Mucosa of descending colon (tissue), 3 donors: ENCODE data around the gene OR52E6. TPM values are rescaled to one million over a fixed set of nuclear protein-coding genes. Genes with fewer than 3 reads are reported as not detected.

Source experiments
- ATAC-seq: fragments of 200-7000 bp; cut with Tn5 transposase; one replicate; pipeline ENCODE4 v1.9.1; 2020; ENCODE audit warnings: mild to moderate bottlenecking, moderate library complexity
- DNase-seq, 3 donors: peaks; one replicate each; pipeline ENCODE4 v3.0.0-alpha.2; 2020
- H3K36me3 ChIP-seq: fragments of 200-600 bp; one replicate; pipeline ENCODE4 v1.8.0; 2021; ENCODE audit warnings: low read depth, mild to moderate bottlenecking
- H3K4me1 ChIP-seq: fragments of 200-600 bp; one replicate; pipeline ENCODE4 v1.8.0; 2021; ENCODE audit warnings: low read depth, mild to moderate bottlenecking
- H3K4me3 ChIP-seq: fragments of 200-600 bp; one replicate; pipeline ENCODE4 v1.8.0; 2021; ENCODE audit warnings: mild to moderate bottlenecking
- H3K9me3 ChIP-seq: fragments of 200-600 bp; one replicate; pipeline ENCODE4 v1.8.0; 2021; ENCODE audit warnings: mild to moderate bottlenecking
- intact Hi-C, 2 donors: fragments of 100-400 bp; cut with DNase I in 1 of 2; cut with micrococcal nuclease in 1 of 2; formaldehyde crosslinking; loops; one replicate each; pipeline versions ENCODE4 v1.11.0 to v1.11.1; 2022; cut with DNase I, micrococcal nuclease
- total RNA-seq, 3 donors: library from RNA; stranded (reverse); fragmentation: NEBNext Ultra II Directional in 2 of 3; extraction: Animal tissue kit (Norgen Biotek cat#: 25700) in 2 of 3; gene quantifications; one replicate each; pipeline versions ENCODE4 v1.2.1 to v1.2.4, GENCODE V29; 2021 to 2023
- TF ChIP-seq, protein P1 (sequence below): fragments of 200-600 bp; IDR thresholded peaks from one replicate; pipeline ENCODE4 v1.8.0; 2022; ENCODE audit warnings: antibody characterized with exemption, mild to moderate bottlenecking
- donor health status: DM: no; HTN: no; CAD: no; lungs with moderate emphysema.
- donor health status: DM: no; HTN: no; CAD: no.
- donor health status: DM: no; HTN: yes; CAD: no.

The OR52E6 gene
- total RNA-seq, 3 donors from 2014 or later: not detected

DNA sequence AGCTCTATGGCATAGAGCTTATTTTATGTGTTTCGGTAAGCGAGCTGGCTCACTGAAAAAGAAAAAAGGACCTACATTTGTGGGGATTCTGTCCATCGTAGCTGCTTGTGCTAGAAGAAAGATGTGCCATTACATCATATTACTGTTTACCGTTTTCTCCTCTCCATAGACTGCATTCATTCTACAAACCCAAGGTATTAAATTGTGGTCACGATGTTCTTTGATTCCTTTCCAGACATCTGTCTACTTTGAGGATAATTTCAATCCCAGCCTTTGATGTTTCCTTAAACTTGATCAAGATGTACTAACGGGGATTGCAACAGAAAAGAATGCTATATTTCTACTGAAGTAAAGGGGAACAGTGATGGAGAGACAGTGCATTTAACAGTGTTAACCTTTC, 45.2 kb downstream of the OR52E6 start:
- H3K9me3 ChIP-seq: no peaks in the 10 kb centered on the region
- H3K4me3 ChIP-seq: no peak overlapping the region
- intact Hi-C loops: no loop called here
- DNase-seq (no peak), ATAC-seq (no peak)
- H3K36me3 ChIP-seq: no peaks in the 10 kb centered on the region
- TF ChIP-seq, protein P1, sequence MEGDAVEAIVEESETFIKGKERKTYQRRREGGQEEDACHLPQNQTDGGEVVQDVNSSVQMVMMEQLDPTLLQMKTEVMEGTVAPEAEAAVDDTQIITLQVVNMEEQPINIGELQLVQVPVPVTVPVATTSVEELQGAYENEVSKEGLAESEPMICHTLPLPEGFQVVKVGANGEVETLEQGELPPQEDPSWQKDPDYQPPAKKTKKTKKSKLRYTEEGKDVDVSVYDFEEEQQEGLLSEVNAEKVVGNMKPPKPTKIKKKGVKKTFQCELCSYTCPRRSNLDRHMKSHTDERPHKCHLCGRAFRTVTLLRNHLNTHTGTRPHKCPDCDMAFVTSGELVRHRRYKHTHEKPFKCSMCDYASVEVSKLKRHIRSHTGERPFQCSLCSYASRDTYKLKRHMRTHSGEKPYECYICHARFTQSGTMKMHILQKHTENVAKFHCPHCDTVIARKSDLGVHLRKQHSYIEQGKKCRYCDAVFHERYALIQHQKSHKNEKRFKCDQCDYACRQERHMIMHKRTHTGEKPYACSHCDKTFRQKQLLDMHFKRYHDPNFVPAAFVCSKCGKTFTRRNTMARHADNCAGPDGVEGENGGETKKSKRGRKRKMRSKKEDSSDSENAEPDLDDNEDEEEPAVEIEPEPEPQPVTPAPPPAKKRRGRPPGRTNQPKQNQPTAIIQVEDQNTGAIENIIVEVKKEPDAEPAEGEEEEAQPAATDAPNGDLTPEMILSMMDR: no peak
- no peaks in the 10 kb centered on the region for H3K4me1 ChIP-seq

DNA sequence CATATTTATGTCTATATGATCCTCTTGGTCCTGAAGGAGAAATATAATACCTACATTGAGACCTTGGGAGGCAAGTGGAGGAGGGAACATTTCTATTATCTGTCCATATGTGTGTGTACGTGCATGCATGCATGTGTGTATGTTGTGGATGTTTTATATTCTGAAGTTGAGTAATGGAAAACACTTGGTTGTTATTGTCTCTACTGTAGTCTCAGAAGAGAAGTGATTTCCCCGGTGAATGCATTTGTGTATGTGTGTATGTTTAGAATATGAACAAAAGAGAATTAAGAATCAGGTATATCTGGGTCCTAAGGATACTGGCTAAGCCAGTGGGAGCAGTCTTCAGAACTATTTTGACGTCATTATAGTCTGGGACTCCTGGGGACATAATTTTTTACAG, 50.5 kb downstream of the OR52E6 start, which contains the start of gene OR52N1:
Gene OR52N1, minus strand, starts transcription at position 101 of the 400 bp plus-strand sequence. CDS start 2,449 bp downstream, outside the sequence.
- DNase-seq (no peak), ATAC-seq (no peak)
- TF ChIP-seq, protein P1: no peak
- intact Hi-C loops: no loop called here
- no peak within 1 kb of the TSS for H3K4me3 ChIP-seq
- H3K9me3 ChIP-seq: no peaks in the 10 kb centered on the region
- H3K36me3 ChIP-seq: no peaks in the 10 kb centered on the region
- H3K4me1 ChIP-seq: no peaks in the 10 kb centered on the region

Other genes with a start within 250 kb of the OR52E6 start
- gene TRIM6, start 245.3 kb downstream of the OR52E6 start, total RNA-seq: 1 to 10 TPM in 1 of 3 donors, under 1 TPM in 2; 0.43 to 4.6 (median 0.92) TPM
- gene TRIM34, start 216.9 kb downstream of the OR52E6 start, total RNA-seq: 10 to 100 TPM in 1 of 3 donors, 1 to 10 TPM in 2; 7.3 to 11.9 (median 8.5) TPM
- 10 to 100 TPM; 19.6 to 24.6 (median 21.5) TPM for gene TRIM5, start 156.8 kb downstream of the OR52E6 start, total RNA-seq
- 10 to 100 TPM in 2 of 3 donors, 1 to 10 TPM in 1; 9.7 to 47.1 (median 31.5) TPM for gene TRIM22, start 152.1 kb downstream of the OR52E6 start, total RNA-seq
- not detected for gene OR56B1, start 105.4 kb downstream of the OR52E6 start, total RNA-seq
- gene OR52N4, start 87.7 kb downstream of the OR52E6 start, total RNA-seq: not detected
- gene OR52N5, start 58.5 kb downstream of the OR52E6 start, total RNA-seq: not detected
- gene OR52N1, start 50.6 kb downstream of the OR52E6 start, total RNA-seq: not detected
- gene OR52N2, start 33.0 kb downstream of the OR52E6 start, total RNA-seq: not detected
- not detected for gene OR52E8, start 15.8 kb upstream of the OR52E6 start, total RNA-seq
- not detected for gene OR52E4, start 38.7 kb upstream of the OR52E6 start, total RNA-seq
- gene OR52E5, start 51.3 kb upstream of the OR52E6 start, total RNA-seq: not detected
- not detected for gene OR56A3, start 100.4 kb upstream of the OR52E6 start, total RNA-seq
- gene OR56A5, start 126.6 kb upstream of the OR52E6 start, total RNA-seq: not detected
- gene OR52L1, start 145.1 kb upstream of the OR52E6 start, total RNA-seq: not detected
- gene OR56A4, start 165.0 kb upstream of the OR52E6 start, total RNA-seq: under 1 TPM in 2 of 3 donors, not detected in 1; 0.10 to 0.20 TPM
- gene OR56A1, start 188.9 kb upstream of the OR52E6 start, total RNA-seq: under 1 TPM; 0.03 to 0.09 (median 0.05) TPM